ENCODE data around the gene BEAN1.

DNA sequence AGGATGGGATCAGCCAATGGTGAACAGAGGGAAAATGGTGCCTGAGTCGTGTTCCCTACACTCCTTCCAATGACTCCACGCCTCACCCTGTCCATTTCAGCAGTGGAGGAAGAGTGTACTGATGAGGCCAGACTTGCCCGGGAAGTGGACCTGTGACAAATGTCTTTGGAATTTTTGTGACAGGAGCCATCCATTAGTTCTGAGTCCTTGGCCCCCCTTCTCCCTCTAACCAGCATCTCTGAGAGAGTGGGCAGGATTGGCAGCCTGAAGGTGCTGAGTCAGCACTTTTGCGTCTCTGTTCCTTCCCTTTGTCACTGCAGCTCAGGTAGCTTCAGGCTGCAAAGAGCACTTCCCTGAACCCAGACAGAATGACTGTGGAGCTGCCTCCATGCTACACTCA, 30.8 kb downstream of the BEAN1 start:
- TF ChIP-seq GATA2 (IDR thresholded peaks at IDR 0.05; ENCODE audit: low read depth, low read length) = no peak
- TF ChIP-seq GATA3 (IDR thresholded peaks at IDR 0.05; ENCODE audit: low read depth, low read length) = no peak

Data from SH-SY5Y (cell line).